ENCODE measurements around the gene CYLD.

The CYLD gene

GRCh38 chr16:50741781-50742575 is at the start of gene CYLD:
CYLD (plus strand) TSS chr16:50742086; CDS start chr16:50749699, 7,613 bp downstream.
- peak within 1 kb of the TSS; percentile 78 for H3K4me3 ChIP-seq (ENCODE audit: low read depth, low read length)
- in situ Hi-C loops (cut with HindIII; ENCODE audit: low sequenced_read_pairs): no loop called here

GRCh38 chr16:50692644-50692998 is 49.3 kb upstream of the CYLD start:
- in situ Hi-C loops (cut with HindIII; ENCODE audit: low sequenced_read_pairs): no loop called here
- no peak overlapping the region for H3K4me3 ChIP-seq (ENCODE audit: low read depth, low read length)
- DNase-seq (ENCODE audit: low read depth): no peak
- no peak for TF ChIP-seq CTCF (IDR thresholded peaks at IDR 0.05; ENCODE audit: low read depth, low read length, missing control alignments)

More at GRCh38 chr16:50741781-50742575, at the start of gene CYLD:
- DNase-seq (ENCODE audit: low read depth): peak; percentile 99
- no peak for TF ChIP-seq CTCF (IDR thresholded peaks at IDR 0.05; ENCODE audit: low read depth, low read length, missing control alignments)

GRCh38 chr16:50692999-50693781 is 48.7 kb upstream of the CYLD start, which contains the start of gene NOD2:
NOD2 (plus strand) TSS chr16:50693606; CDS start chr16:50699496, 5,890 bp downstream.
- DNase-seq (ENCODE audit: low read depth): no peak
- peak within 1 kb of the TSS; percentile 31 for H3K4me3 ChIP-seq (ENCODE audit: low read depth, low read length)
- TF ChIP-seq CTCF (IDR thresholded peaks at IDR 0.05; ENCODE audit: low read depth, low read length, missing control alignments): no peak
- in situ Hi-C loops (cut with HindIII; ENCODE audit: low sequenced_read_pairs): no loop called here

- no peak for DNase-seq (ENCODE audit: low read depth)
- no peak for TF ChIP-seq CTCF (IDR thresholded peaks at IDR 0.05; ENCODE audit: low read depth, low read length, missing control alignments)
- in situ Hi-C loops (cut with HindIII; ENCODE audit: low sequenced_read_pairs): no loop called here
- H3K4me3 ChIP-seq (ENCODE audit: low read depth, low read length): no peak overlapping the region
Measured at GRCh38 chr16:50694206-50694605, 47.7 kb upstream of the CYLD start.

GRCh38 chr16:50695017-50696000 is 46.6 kb upstream of the CYLD start:
- no peak for DNase-seq (ENCODE audit: low read depth)
- TF ChIP-seq CTCF (IDR thresholded peaks at IDR 0.05; ENCODE audit: low read depth, low read length, missing control alignments): no peak
- in situ Hi-C loops (cut with HindIII; ENCODE audit: low sequenced_read_pairs): no loop called here
- no peak overlapping the region for H3K4me3 ChIP-seq (ENCODE audit: low read depth, low read length)

GRCh38 chr16:50696126-50696525 is 45.8 kb upstream of the CYLD start:
- no peak for TF ChIP-seq CTCF (IDR thresholded peaks at IDR 0.05; ENCODE audit: low read depth, low read length, missing control alignments)
- no peak overlapping the region for H3K4me3 ChIP-seq (ENCODE audit: low read depth, low read length)
- no peak for DNase-seq (ENCODE audit: low read depth)
- in situ Hi-C loops (cut with HindIII; ENCODE audit: low sequenced_read_pairs): no loop called here

Data from astrocyte of the cerebellum (primary cell).